OCI-LY3 (cell line): ENCODE measurements around the gene LRBA.

ENCODE experiments used
- EZH2phosphoT487 ChIP-seq: fragments of 200-600 bp; shearing (Covaris generic); IDR thresholded peaks from 2 replicates; pipeline ENCODE4 v1.6.1; 2018; ENCODE audit warnings: antibody characterized with exemption, mixed run types, low read depth
- TF ChIP-seq, protein P1 (sequence below): fragments of 200-600, 300-600 bp; sonication (generic); IDR thresholded peaks from 2 replicates; pipeline ENCODE4 v1.5.1; 2014; ENCODE audit warnings: antibody characterized with exemption, low read length, low read depth

DNA sequence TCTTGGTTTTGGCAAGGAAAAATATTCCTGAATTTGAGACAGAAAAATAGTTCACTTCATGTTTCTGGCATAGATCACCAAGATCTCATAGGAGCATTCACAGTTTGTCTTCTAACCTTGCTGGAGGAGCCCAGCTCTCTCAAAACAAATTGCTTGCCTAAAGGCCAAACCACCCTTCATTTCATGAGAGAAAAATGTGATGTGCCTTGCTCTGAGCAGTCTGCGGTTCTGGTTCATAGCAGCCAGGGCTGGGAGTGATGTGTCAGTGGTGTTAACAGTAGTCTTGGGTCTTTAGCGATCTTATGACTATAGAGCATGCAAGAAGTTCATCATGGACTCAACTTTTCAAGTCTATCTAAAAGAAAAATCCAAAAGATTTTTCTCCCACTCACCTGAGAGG is 753.5 kb downstream of the LRBA start:
- TF ChIP-seq, protein P1, sequence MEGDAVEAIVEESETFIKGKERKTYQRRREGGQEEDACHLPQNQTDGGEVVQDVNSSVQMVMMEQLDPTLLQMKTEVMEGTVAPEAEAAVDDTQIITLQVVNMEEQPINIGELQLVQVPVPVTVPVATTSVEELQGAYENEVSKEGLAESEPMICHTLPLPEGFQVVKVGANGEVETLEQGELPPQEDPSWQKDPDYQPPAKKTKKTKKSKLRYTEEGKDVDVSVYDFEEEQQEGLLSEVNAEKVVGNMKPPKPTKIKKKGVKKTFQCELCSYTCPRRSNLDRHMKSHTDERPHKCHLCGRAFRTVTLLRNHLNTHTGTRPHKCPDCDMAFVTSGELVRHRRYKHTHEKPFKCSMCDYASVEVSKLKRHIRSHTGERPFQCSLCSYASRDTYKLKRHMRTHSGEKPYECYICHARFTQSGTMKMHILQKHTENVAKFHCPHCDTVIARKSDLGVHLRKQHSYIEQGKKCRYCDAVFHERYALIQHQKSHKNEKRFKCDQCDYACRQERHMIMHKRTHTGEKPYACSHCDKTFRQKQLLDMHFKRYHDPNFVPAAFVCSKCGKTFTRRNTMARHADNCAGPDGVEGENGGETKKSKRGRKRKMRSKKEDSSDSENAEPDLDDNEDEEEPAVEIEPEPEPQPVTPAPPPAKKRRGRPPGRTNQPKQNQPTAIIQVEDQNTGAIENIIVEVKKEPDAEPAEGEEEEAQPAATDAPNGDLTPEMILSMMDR, result no peak
- TF ChIP-seq EZH2phosphoT487, result no peak
